ENCODE measurements around the gene ZP2. TPM values are rescaled to one million over a fixed set of nuclear protein-coding genes. Genes with fewer than 3 reads are reported as not detected.

The ZP2 gene
- not detected in 2 replicates for total RNA-seq

DNA sequence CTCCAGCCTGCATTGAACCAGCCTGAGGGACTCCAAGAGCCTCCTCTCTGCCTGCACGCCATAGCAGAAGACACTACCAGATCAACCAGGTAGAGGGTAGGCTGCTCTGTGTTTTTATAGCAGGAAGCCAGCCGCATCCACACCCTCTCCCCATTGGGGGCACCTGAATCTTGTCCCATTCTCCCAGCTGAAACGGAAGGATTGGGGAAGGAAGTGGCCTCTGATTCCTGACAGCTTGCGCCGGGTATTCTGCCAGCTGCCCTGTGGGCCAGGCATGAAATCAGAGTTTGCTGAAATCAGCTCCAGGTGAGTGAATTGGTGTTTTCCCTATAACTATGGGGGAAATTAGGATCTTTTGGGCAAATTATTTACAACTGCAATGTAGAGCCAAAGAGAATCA, at the start of gene ZP2:
ZP2 (minus strand) TSS at position 89 of the 400 bp plus-strand sequence; CDS start at position 62, 27 bp downstream.

DNA sequence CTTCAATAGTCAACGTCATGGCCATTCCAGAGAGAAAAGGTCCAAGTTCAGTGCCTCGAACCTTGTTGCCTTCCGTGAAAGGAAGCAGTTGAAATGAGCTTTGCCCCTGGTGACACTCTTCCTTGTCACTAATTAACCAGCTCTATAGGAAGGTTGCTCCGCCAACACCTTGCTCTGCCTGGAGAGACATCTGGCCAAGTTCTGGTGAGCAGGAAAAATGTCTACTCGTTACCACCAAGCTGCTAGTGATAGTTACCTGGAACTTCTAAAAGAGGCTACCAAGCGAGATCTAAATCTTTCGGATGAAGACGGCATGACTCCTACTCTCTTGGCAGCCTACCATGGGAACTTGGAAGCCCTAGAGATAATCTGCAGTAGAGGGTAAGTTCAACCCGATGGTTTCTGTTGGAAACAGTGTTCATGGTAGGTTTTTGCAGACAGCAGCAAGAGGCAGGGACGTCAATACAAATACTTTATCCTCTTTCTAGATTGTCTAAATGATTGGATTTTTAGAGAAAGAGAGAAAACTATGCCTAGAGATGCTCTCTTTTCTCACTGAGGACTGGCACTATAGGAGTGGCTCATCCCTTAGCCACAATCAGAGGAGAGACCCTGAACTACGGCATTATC, 22.3 kb upstream of the ZP2 start, which contains the start of gene ANKS4B:
ANKS4B (plus strand) TSS at position 179 of the 630 bp plus-strand sequence; CDS start at position 218, 39 bp downstream.

DNA sequence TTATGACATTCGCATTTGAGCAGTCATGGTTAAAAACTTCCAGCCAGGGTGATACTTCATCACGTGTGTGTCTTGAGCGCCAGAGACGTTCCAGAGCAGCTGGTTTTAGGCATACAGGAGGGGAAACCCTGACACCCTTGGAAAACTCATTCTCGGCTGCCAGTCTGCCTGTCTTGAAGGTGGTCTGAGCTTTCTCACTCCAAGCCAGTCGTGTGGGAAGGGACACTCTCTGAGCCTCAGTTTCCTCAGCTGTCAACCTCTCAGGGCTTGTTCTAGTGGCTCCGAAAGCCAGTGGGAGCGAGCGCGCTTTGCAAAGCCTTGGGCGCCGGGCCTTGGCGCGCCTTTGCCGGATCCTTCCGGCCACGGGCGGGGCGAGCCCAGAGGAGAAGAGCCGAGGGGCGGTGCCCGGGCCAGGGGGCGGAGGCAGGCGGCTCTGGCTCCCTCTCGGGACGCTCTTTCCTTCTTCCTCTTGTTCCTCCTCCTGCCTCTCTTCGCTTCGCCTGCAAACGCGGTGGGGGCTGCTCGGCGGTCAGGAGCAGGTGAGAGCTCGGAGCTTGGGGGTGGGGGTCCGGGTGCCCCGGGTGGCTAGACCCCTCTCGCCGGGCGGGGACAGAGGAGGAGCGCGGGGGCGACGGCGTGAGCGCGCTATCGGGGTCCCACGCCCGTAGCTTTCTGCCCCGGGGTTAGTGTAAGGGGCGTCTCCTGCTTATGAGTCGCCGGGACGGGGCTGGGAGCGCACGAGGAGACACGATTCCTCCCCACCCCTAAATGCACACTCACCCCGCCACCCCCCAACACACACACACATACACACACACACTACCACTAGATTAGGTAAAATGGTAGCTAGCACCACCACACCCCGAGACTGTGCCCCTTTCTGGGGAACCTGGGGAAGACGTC, 52.9 kb downstream of the ZP2 start, which contains the start of gene LDAF1:
LDAF1 (plus strand) TSS at position 467 of the 903 bp plus-strand sequence. CDS start 2,509 bp downstream, outside the sequence.

DNA sequence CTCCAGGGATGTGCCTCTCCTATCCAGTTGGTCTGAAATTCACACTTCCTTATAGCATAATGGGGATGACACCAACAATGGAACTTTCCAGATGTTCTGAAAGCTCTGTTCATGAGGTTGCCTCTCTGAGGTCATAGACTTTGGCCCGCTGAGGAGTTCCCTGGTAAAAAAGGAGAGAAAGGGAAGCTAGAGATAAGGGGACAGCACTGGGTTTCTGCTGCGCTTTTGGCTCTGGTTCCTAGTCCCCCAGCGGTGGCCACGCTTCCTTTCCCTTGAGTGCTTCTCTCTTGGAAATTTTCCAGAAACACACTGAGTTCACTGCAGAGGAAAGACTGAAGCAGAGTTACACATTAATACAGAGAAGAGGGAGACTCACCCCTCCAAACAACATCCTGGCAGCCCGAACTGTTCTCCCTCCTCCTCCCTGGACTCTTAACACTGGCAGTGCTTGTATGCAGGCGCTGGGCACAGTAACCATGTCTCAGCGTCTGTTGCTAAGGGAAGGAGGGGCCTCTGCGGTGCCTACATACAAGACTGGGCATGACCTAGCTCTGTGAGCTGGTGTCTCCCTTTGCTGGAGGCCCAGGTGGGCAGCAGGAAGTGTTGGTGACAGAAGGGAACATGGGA, 60.9 kb downstream of the ZP2 start, which contains the start of gene DNAH3:
DNAH3 (minus strand) TSS at position 472 of the 627 bp plus-strand sequence. CDS start 527 bp downstream, outside the sequence.

Other genes with a start within 250 kb of the ZP2 start
- under 0.01 TPM in 2 replicates for gene DNAH3, start 60.7 kb downstream of the ZP2 start, total RNA-seq
- 51.7 and 63.3 TPM in 2 replicates for gene LDAF1, start 52.9 kb downstream of the ZP2 start, total RNA-seq
- not detected in 2 replicates for gene ANKS4B, start 22.1 kb upstream of the ZP2 start, total RNA-seq
- 0.11 and 0.39 TPM in 2 replicates for gene CRYM, start 66.7 kb upstream of the ZP2 start, total RNA-seq

All from articular chondrocyte of knee joint (primary cell).